CD8-positive, alpha-beta memory T cell (primary cell): Measurements from ENCODE around the gene SCP2. TPM values are rescaled to one million over a fixed set of nuclear protein-coding genes. Genes with fewer than 3 reads are reported as not detected.

ENCODE experiments used
- CTCF ChIA-PET: fragments of 350-600 bp; sonication (Branson Sonifier 250); formaldehyde crosslinking; loops from one replicate; lab custom pipeline; 2021; ENCODE audit warnings: antibody characterized with exemption; lab: Charles Lee
- POLR2A ChIA-PET: fragments of 350-600 bp; sonication (Branson Sonifier 250); formaldehyde crosslinking; loops from one replicate; lab custom pipeline; 2021; ENCODE audit warnings: antibody characterized with exemption; lab: Charles Lee
- DNase-seq, 5 donors: peaks; one replicate each; pipeline versions ENCODE4 v3.0.0 to v3.0.0-alpha.2; 2020 to 2022; ENCODE audit warnings: mixed read lengths in 1 of 5
- H3K27ac ChIP-seq: one replicate; pipeline ENCODE4 v1.7.0; 2013; ENCODE audit warnings: low read depth, mild to moderate bottlenecking, low read length, moderate library complexity
- H3K27me3 ChIP-seq: 2 replicates; pipeline ENCODE4 v1.7.0; 2013; ENCODE audit warnings: low read length, mild to moderate bottlenecking; ENCODE audit not compliant: insufficient read depth, poor library complexity, severe bottlenecking
- H3K36me3 ChIP-seq: 2 replicates; pipeline ENCODE4 v1.7.0; 2013; ENCODE audit warnings: mild to moderate bottlenecking, low read length, moderate library complexity; ENCODE audit not compliant: insufficient read depth
- H3K4me1 ChIP-seq: 2 replicates; pipeline ENCODE4 v1.7.0; 2013; ENCODE audit warnings: mild to moderate bottlenecking, low read length, moderate library complexity; ENCODE audit not compliant: insufficient read depth
- H3K4me3 ChIP-seq: 2 replicates; pipeline ENCODE4 v1.7.0; 2013; ENCODE audit warnings: mild to moderate bottlenecking, low read length
- H3K9me3 ChIP-seq: 2 replicates; pipeline ENCODE4 v1.7.0; 2013; ENCODE audit warnings: mild to moderate bottlenecking, low read length
- H3K27ac Mint-ChIP-seq, 8 donors: one replicate each; pipeline ENCODE4 v1.8.0; 2020 to 2021; ENCODE audit warnings: mixed read lengths in 8 of 8, mild to moderate bottlenecking in 6 of 8, inconsistent platforms in 3 of 8, moderate library complexity in 3 of 8
- H3K27me3 Mint-ChIP-seq, 2 donors: one replicate each; pipeline ENCODE4 v1.8.0; 2020 to 2021; ENCODE audit warnings: mixed read lengths in 2 of 2, mild to moderate bottlenecking in 1 of 2, moderate library complexity in 1 of 2
- H3K36me3 Mint-ChIP-seq, 3 donors: one replicate each; pipeline ENCODE4 v1.8.0; 2020 to 2021; ENCODE audit warnings: mixed read lengths in 3 of 3, inconsistent platforms in 1 of 3, mild to moderate bottlenecking in 1 of 3
- H3K4me1 Mint-ChIP-seq, 3 donors: one replicate each; pipeline ENCODE4 v1.8.0; 2020 to 2021; ENCODE audit warnings: mixed read lengths in 3 of 3, inconsistent platforms in 1 of 3, mild to moderate bottlenecking in 1 of 3
- H3K4me3 Mint-ChIP-seq, 7 donors: one replicate each; pipeline ENCODE4 v1.8.0; 2020 to 2021; ENCODE audit warnings: mixed read lengths in 7 of 7, mild to moderate bottlenecking in 6 of 7, moderate library complexity in 4 of 7, inconsistent platforms in 2 of 7
- H3K9me3 Mint-ChIP-seq, 5 donors: one replicate each; pipeline ENCODE4 v1.8.0; 2020 to 2022; ENCODE audit warnings: mixed read lengths in 5 of 5, mild to moderate bottlenecking in 3 of 5, moderate library complexity in 2 of 5, inconsistent platforms in 1 of 5
- polyA plus RNA-seq: library from polyadenylated mRNA; unstranded; fragments of 300-500 nt; fragmentation: Illumina TruSeq; gene quantifications from one replicate; pipeline ENCODE4 v1.2.3, GENCODE V29; 2021
- total RNA-seq, 2 experiments: library from RNA; stranded (reverse); gene quantifications; one replicate each; pipeline ENCODE4 v1.2.3, GENCODE V29; 2021

The SCP2 gene
- total and polyA plus RNA-seq, 3 experiments from 2014 or later: 66.0 to 162 (median 69.0) TPM

DNA sequence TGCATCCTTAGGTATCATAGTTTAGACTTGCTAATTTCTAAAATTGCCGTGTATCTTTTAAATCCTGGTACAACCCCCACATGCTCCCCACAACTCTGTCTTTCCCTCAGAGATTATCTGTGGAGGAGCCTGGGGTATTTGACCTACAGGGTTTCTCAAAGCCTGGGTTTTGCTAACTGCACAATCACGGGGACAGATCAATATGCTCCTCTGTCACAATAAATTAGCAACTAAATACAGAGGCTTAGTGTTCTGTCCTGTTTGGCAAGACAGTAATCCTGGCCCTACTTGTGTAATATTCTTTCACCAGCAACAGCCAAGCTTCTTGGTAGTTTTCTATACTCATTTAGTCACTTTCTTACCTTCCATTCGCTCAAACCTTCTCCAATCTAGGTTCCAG lies 14.1 kb upstream of the SCP2 start:
- H3K9me3 Mint-ChIP-seq: no peaks in the 10 kb centered on the region
- Histone ChIP-seq H3K4me1 (no peaks in the 10 kb centered on the region), H3K4me3 (no peak overlapping the region), H3K9me3 (no peaks in the 10 kb centered on the region), H3K27ac (no peak overlapping the region), H3K36me3 (no peaks in the 10 kb centered on the region), H3K27me3 (no peaks in the 10 kb centered on the region)
- H3K27me3 Mint-ChIP-seq: no peaks in the 10 kb centered on the region
- peaks cover 4 to 10% (median 8%) of the 10 kb centered on the region in 3 donors for H3K4me1 Mint-ChIP-seq
- H3K4me3 Mint-ChIP-seq: no peak overlapping the region
- H3K36me3 Mint-ChIP-seq: peaks cover 0 to 35% (median 8%) of the 10 kb centered on the region in 3 donors
- DNase-seq: no peak
- ChIA-PET POLR2A (no interaction called here), CTCF (no interaction called here)
- H3K27ac Mint-ChIP-seq: no peak overlapping the region

DNA sequence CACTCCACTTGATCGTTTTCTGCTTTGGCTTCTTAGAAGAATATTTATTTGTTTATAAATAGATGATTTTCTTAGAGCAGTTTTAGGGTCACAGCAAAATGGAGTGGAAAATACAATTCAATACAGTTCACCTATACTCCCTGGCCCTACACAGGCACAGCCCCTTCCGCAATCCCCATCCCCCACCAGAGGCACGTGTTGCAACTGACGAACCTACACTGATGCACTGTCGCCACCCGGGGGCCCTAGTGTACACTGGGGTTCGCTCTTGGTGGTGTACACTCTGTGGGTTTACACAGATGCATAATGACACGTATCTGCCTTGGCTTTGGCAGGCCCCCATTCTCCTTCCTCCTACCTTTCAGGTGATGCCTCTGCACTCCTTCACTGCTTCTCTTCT lies 13.5 kb upstream of the SCP2 start:
- peaks cover 4 to 10% (median 8%) of the 10 kb centered on the region in 3 donors for H3K4me1 Mint-ChIP-seq

DNA sequence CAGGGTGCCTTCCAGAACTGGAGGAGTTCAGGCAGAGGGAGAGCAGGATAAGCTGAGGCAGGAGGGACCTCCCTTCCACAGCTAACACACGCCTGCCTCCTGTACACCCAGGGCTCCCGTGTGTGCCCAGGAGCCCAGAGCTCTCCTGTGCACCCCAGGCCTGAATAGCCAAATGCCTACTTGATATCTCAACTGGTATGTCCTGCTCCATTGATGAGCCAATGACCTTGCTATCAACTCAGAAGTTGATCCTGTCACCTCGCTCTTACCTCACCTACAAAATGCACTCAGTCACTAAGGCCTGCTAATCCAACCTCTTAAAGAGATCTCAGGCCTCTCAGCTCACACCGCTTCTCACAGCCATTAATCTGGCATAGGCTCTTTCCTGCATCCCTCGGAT lies 12.6 kb upstream of the SCP2 start:
- Mint-ChIP-seq H3K27me3 (no peaks in the 10 kb centered on the region), H3K27ac (no peak overlapping the region), H3K4me3 (no peak overlapping the region), H3K4me1 (peaks cover 7 to 19% (median 15%) of the 10 kb centered on the region in 3 donors), H3K36me3 (peaks cover 0 to 24% (median 2%) of the 10 kb centered on the region in 3 donors), H3K9me3 (no peaks in the 10 kb centered on the region)
- no peak for DNase-seq
- Histone ChIP-seq H3K4me3 (no peak overlapping the region), H3K4me1 (no peaks in the 10 kb centered on the region), H3K36me3 (no peaks in the 10 kb centered on the region), H3K9me3 (no peaks in the 10 kb centered on the region), H3K27ac (no peak overlapping the region), H3K27me3 (no peaks in the 10 kb centered on the region)
- ChIA-PET CTCF (no interaction called here), POLR2A (no interaction called here)

More for the DNA sequence above, 13.5 kb upstream of the SCP2 start:
- no peaks in the 10 kb centered on the region for H3K4me1 ChIP-seq
- H3K27me3 Mint-ChIP-seq: no peaks in the 10 kb centered on the region
- no peak overlapping the region for H3K4me3 Mint-ChIP-seq
- H3K36me3 Mint-ChIP-seq: peaks cover 0 to 30% (median 7%) of the 10 kb centered on the region in 3 donors
- H3K27me3 ChIP-seq: no peaks in the 10 kb centered on the region
- H3K27ac ChIP-seq: no peak overlapping the region
- H3K9me3 Mint-ChIP-seq: no peaks in the 10 kb centered on the region
- H3K9me3 ChIP-seq: no peaks in the 10 kb centered on the region
- no peak overlapping the region for H3K27ac Mint-ChIP-seq
- no peaks in the 10 kb centered on the region for H3K36me3 ChIP-seq
- no peak overlapping the region for H3K4me3 ChIP-seq
- ChIA-PET POLR2A (no interaction called here), CTCF (no interaction called here)
- DNase-seq: no peak

DNA sequence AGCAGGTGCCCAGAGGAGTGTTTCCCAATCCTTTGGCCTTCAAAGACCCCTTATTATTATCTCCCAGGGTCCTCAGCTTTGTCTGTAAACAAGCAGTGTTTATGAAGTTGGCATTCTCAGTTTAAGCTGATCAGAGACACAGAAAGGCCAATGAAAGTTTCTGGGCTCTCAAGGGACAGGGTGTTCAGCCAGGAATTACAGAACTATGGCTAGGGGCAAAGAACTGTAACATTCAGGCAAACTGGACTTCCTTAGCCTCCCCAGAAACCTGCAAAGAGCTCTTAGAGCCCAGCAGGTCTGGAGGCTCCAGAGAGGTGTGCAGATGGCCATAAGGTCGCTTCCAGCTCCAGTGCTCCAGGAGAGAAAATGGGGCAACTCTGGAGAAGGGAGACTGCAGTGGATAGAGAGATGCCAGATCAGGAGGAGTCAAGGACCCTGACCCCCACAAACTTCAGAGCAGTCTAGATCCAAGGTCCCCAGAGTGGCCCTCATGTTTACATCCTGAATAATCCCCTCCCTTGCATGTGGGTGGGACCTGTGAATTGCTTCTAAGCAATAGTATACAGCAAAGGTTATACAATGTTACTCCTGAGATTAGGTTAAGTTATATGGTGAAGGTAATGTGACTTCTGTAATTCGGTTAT lies 11.7 kb upstream of the SCP2 start:
- Histone ChIP-seq H3K4me1 (peaks cover 7% of the 10 kb centered on the region), H3K9me3 (no peaks in the 10 kb centered on the region), H3K36me3 (no peaks in the 10 kb centered on the region), H3K27me3 (no peaks in the 10 kb centered on the region), H3K27ac (no peak overlapping the region), H3K4me3 (no peak overlapping the region)
- no peaks in the 10 kb centered on the region for H3K9me3 Mint-ChIP-seq
- peaks cover 0 to 18% (median 0%) of the 10 kb centered on the region in 3 donors for H3K36me3 Mint-ChIP-seq
- peak overlapping the region in 3 of 8 donors; percentile 16 to 73 (median 44) for H3K27ac Mint-ChIP-seq
- POLR2A ChIA-PET: no interaction called here
- CTCF ChIA-PET: no interaction called here
- no peaks in the 10 kb centered on the region for H3K27me3 Mint-ChIP-seq
- H3K4me3 Mint-ChIP-seq: no peak overlapping the region
- H3K4me1 Mint-ChIP-seq: peaks cover 16 to 27% (median 24%) of the 10 kb centered on the region in 3 donors
- DNase-seq: no peak

DNA sequence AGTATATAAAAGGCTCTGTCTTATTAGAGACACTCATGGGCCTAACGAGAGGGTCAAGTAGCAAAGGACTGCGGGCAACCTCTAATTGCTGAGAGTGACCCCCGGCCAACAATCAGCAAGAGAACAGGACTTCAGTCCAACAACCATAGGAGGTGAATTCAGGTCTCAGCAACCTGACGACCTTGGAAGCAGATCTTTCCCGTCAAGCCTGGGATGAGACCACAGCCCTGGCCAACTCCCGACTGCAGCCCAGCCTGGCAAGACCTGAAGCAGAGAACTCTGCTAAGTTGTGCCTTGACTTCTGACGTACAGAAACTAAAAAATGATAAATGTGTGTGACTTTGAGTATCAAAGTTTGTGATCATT lies 11.2 kb upstream of the SCP2 start:
- no peak overlapping the region for H3K4me3 Mint-ChIP-seq

DNA sequence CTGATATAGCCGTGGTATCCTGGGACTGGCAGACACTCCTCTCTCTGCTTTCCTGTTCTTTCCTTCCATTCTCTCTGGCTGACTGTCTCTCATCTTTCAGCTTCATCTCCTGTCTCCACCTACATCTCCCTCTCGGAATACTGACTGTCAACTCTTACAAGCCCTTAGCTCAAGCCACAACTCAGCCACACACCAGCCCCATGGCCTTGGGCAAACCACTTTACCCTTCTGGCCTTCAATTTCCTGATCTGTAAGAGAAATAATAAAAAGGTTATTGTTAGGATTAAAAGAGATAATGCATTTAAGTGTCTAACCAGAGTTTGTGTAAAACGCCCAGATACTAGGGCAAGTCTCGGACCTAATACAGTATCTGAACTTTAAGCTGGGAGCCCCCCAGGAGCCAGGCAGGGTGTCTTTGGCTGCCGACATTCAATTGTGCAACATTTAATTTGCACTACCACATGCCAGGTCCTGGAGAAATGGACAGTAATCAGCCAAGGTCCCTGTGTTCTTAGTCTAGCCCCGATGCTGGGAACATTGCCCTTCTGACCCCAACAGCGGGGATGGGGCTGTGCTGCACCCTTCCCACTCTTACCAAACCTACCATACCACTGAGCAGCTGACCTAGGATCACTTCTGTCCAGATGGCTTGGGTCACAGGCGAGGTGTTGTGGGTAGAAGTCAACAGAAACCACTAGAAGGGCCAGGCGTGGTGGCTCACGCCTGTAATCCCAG lies 10.7 kb upstream of the SCP2 start:
- Histone ChIP-seq H3K4me3 (no peak overlapping the region), H3K9me3 (no peaks in the 10 kb centered on the region), H3K27me3 (no peaks in the 10 kb centered on the region), H3K27ac (no peak overlapping the region), H3K36me3 (no peaks in the 10 kb centered on the region), H3K4me1 (peaks cover 16% of the 10 kb centered on the region)
- Mint-ChIP-seq H3K27ac (peak overlapping the region in 3 of 8 donors; percentile 44 to 78 (median 56)), H3K9me3 (no peaks in the 10 kb centered on the region), H3K4me3 (no peak overlapping the region), H3K27me3 (no peaks in the 10 kb centered on the region), H3K36me3 (peaks cover 0 to 12% (median 0%) of the 10 kb centered on the region in 3 donors), H3K4me1 (peaks cover 19 to 35% (median 29%) of the 10 kb centered on the region in 3 donors)
- POLR2A ChIA-PET: interaction anchor here (1.1 kb wide), 1 partner anchor 11 kb away, joined by 3 read pairs; the partner anchor contains the start of gene SCP2
- no peak for DNase-seq
- CTCF ChIA-PET: no interaction called here

More for the DNA sequence above, 11.2 kb upstream of the SCP2 start:
- H3K36me3 Mint-ChIP-seq: peaks cover 0 to 16% (median 0%) of the 10 kb centered on the region in 3 donors
- H3K9me3 ChIP-seq: no peaks in the 10 kb centered on the region
- ChIA-PET POLR2A (no interaction called here), CTCF (no interaction called here)
- H3K27me3 Mint-ChIP-seq: no peaks in the 10 kb centered on the region
- H3K27ac ChIP-seq: no peak overlapping the region
- no peaks in the 10 kb centered on the region for H3K27me3 ChIP-seq
- H3K4me1 ChIP-seq: peaks cover 12% of the 10 kb centered on the region
- H3K4me1 Mint-ChIP-seq: peaks cover 19 to 32% (median 29%) of the 10 kb centered on the region in 3 donors
- peak overlapping the region in 1 of 8 donors; percentile 44 for H3K27ac Mint-ChIP-seq
- DNase-seq: no peak
- H3K36me3 ChIP-seq: no peaks in the 10 kb centered on the region
- H3K9me3 Mint-ChIP-seq: no peaks in the 10 kb centered on the region
- H3K4me3 ChIP-seq: no peak overlapping the region

DNA sequence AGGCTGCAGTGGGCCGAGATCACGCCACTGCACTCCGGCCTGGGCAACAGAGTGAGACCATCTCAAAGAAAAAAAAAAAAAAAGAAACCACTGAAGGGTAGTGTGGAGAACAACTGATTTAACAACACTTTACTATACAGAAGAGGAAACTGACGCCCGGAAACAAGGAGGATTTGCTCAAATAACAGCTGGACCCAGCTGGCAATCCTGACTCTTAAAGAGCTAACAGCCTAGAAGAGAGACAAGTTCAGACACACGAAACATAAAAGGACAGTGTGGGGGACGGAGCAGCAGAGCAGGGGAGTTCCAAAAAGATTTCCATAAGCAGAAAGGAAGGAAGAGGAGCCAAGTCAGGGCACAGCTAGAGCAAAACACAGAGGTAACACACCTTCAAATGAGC lies 9.9 kb upstream of the SCP2 start:
- Histone ChIP-seq H3K27ac (no peak overlapping the region), H3K9me3 (no peaks in the 10 kb centered on the region), H3K4me3 (no peak overlapping the region), H3K4me1 (peaks cover 20% of the 10 kb centered on the region), H3K36me3 (no peaks in the 10 kb centered on the region), H3K27me3 (no peaks in the 10 kb centered on the region)
- H3K36me3 Mint-ChIP-seq: peaks cover 0 to 9% (median 0%) of the 10 kb centered on the region in 3 donors
- H3K27ac Mint-ChIP-seq: no peak overlapping the region
- no peak for DNase-seq
- no peaks in the 10 kb centered on the region for H3K27me3 Mint-ChIP-seq
- H3K4me1 Mint-ChIP-seq: peaks cover 23 to 42% (median 34%) of the 10 kb centered on the region in 3 donors
- POLR2A ChIA-PET: interaction anchor here (0.7 to 1.1 kb wide), 2 partner anchors 10 to 144 kb away, joined by 3 read pairs; partner anchors contain the start of gene SCP2
- CTCF ChIA-PET: no interaction called here
- H3K9me3 Mint-ChIP-seq: no peaks in the 10 kb centered on the region
- H3K4me3 Mint-ChIP-seq: no peak overlapping the region

DNA sequence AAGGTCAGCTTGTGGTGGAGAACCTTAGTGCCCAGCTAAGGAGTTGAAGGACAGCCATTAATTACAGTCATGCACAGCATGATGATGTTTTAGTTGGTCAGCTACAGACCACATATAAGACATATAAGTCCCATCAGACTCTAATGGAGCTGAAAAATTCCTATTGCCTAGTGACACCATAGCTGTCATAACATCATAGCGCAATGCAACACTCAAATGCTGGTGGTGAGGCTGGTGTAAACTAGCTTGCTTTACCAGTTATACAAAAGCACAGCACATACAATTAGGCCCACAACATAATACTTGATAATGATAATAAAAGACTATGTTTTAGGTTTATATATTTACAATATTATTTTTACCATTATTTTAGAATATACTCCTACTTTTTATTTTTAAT lies 9.5 kb upstream of the SCP2 start:
- DNase-seq: no peak
- H3K27me3 ChIP-seq: no peaks in the 10 kb centered on the region
- no peak overlapping the region for H3K4me3 ChIP-seq
- no peaks in the 10 kb centered on the region for H3K9me3 ChIP-seq
- no peak overlapping the region for H3K27ac Mint-ChIP-seq
- ChIA-PET POLR2A (interaction anchor here (0.7 to 1.1 kb wide), 2 partner anchors 10 to 144 kb away, joined by 3 read pairs; partner anchors contain the start of gene SCP2), CTCF (no interaction called here)
- peaks cover 24% of the 10 kb centered on the region for H3K4me1 ChIP-seq
- H3K4me1 Mint-ChIP-seq: peaks cover 23 to 44% (median 36%) of the 10 kb centered on the region in 3 donors
- no peaks in the 10 kb centered on the region for H3K27me3 Mint-ChIP-seq
- no peaks in the 10 kb centered on the region for H3K9me3 Mint-ChIP-seq
- H3K27ac ChIP-seq: no peak overlapping the region
- H3K36me3 Mint-ChIP-seq: peaks cover 0 to 7% (median 0%) of the 10 kb centered on the region in 3 donors
- H3K4me3 Mint-ChIP-seq: no peak overlapping the region
- H3K36me3 ChIP-seq: no peaks in the 10 kb centered on the region
